SU-DHL-6 (cell line): ENCODE measurements around the gene SEPTIN3.

Experiments
- EZH2phosphoT487 ChIP-seq: fragments of 200-600 bp; sonication (generic), shearing (Covaris generic); conservative IDR thresholded peaks from 2 replicates; pipeline ENCODE4 v1.6.1; 2018; ENCODE audit warnings: mild to moderate bottlenecking, antibody characterized with exemption, low read length, moderate library complexity, mixed read lengths
- TF ChIP-seq, protein P1 (sequence below): fragments of 200-600 bp; sonication (generic); IDR thresholded peaks from one replicate; pipeline ENCODE4 v1.5.1; 2017; ENCODE audit warnings: antibody characterized with exemption, mild to moderate bottlenecking, low read length, moderate library complexity; ENCODE audit not compliant: insufficient read depth, poor library complexity, severe bottlenecking

DNA sequence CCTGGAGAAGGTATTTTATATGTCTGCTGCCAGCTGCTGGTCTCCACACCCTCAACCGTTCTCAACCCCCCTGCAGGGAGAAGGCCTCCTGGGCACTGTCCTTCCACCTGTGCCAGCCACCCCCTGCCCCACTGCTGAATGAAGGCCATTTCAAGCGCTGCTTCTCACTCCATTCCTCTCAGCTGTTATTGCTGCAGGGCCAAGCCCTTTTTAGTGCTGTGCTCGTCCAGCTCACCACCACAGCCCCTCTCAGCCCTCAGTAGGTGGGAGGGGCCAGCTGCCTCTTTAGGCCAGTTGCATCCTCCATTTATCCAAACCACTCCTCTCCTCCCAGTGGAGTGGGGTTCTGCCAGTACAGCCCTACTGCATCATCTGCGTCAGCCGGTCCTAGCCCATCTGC is 27.6 kb downstream of the SEPTIN3 start:
- TF ChIP-seq, protein P1, sequence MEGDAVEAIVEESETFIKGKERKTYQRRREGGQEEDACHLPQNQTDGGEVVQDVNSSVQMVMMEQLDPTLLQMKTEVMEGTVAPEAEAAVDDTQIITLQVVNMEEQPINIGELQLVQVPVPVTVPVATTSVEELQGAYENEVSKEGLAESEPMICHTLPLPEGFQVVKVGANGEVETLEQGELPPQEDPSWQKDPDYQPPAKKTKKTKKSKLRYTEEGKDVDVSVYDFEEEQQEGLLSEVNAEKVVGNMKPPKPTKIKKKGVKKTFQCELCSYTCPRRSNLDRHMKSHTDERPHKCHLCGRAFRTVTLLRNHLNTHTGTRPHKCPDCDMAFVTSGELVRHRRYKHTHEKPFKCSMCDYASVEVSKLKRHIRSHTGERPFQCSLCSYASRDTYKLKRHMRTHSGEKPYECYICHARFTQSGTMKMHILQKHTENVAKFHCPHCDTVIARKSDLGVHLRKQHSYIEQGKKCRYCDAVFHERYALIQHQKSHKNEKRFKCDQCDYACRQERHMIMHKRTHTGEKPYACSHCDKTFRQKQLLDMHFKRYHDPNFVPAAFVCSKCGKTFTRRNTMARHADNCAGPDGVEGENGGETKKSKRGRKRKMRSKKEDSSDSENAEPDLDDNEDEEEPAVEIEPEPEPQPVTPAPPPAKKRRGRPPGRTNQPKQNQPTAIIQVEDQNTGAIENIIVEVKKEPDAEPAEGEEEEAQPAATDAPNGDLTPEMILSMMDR, result no peak
- no peak for TF ChIP-seq EZH2phosphoT487
